ENCODE measurements around the gene ZNF536. TPM values are rescaled to one million over a fixed set of nuclear protein-coding genes. Genes with fewer than 3 reads are reported as not detected.
"Not testable (repeated sequence)": the region's sequence is repeated elsewhere in the genome, so short reads cannot be mapped to it uniquely, and the experiment has no call there.

Gene ZNF536
- total and polyA plus RNA-seq, 12 donors: 2.3 to 10.8 (median 6.4) TPM

GRCh38 chr19:30457484-30457883, 85.3 kb downstream of the ZNF536 start:
- intact Hi-C loops (cut with DNase I): no loop called here
- Histone ChIP-seq H3K27ac (no peak overlapping the region), H3K4me1 (replicated peaks in 1 of 2) (no peaks in the 10 kb centered on the region), H3K27me3 (no peaks in the 10 kb centered on the region), H3K9me3 (replicated peaks in 1 of 3) (no peaks in the 10 kb centered on the region), H3K4me3 (no peak overlapping the region), H3K36me3 (replicated peaks in 1 of 2) (no peaks in the 10 kb centered on the region)
- TF ChIP-seq, protein P1, sequence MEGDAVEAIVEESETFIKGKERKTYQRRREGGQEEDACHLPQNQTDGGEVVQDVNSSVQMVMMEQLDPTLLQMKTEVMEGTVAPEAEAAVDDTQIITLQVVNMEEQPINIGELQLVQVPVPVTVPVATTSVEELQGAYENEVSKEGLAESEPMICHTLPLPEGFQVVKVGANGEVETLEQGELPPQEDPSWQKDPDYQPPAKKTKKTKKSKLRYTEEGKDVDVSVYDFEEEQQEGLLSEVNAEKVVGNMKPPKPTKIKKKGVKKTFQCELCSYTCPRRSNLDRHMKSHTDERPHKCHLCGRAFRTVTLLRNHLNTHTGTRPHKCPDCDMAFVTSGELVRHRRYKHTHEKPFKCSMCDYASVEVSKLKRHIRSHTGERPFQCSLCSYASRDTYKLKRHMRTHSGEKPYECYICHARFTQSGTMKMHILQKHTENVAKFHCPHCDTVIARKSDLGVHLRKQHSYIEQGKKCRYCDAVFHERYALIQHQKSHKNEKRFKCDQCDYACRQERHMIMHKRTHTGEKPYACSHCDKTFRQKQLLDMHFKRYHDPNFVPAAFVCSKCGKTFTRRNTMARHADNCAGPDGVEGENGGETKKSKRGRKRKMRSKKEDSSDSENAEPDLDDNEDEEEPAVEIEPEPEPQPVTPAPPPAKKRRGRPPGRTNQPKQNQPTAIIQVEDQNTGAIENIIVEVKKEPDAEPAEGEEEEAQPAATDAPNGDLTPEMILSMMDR (IDR thresholded peaks at IDR 0.05): no peak
- no peak for TF ChIP-seq POLR2A (IDR thresholded peaks at IDR 0.05)
- 62 to 92% (median 80%) methylated on average over 3 to 4 of the region's 4 CpGs for WGBS, 4 donors
- DNase-seq: no peak

GRCh38 chr19:30459859-30460258, 87.7 kb downstream of the ZNF536 start:
- Histone ChIP-seq H3K4me3 (no peak overlapping the region), H3K9me3 (replicated peaks in 1 of 3) (no peaks in the 10 kb centered on the region), H3K27me3 (no peaks in the 10 kb centered on the region), H3K4me1 (replicated peaks in 1 of 2) (no peaks in the 10 kb centered on the region), H3K36me3 (replicated peaks in 1 of 2) (no peaks in the 10 kb centered on the region), H3K27ac (no peak overlapping the region)
- DNase-seq: no peak
- WGBS, 4 donors: 87 to 100% (median 91%) methylated on average over 2 of the region's 2 CpGs
- TF ChIP-seq, protein P1 (IDR thresholded peaks at IDR 0.05): no peak
- TF ChIP-seq POLR2A (IDR thresholded peaks at IDR 0.05): no peak
- intact Hi-C loops (cut with DNase I): no loop called here

GRCh38 chr19:30464162-30464561, 92.0 kb downstream of the ZNF536 start:
- Histone ChIP-seq H3K36me3 (replicated peaks in 1 of 2) (no peaks in the 10 kb centered on the region), H3K4me1 (replicated peaks in 1 of 2) (no peaks in the 10 kb centered on the region), H3K27me3 (no peaks in the 10 kb centered on the region), H3K4me3 (no peak overlapping the region), H3K27ac (no peak overlapping the region), H3K9me3 (replicated peaks in 1 of 3) (no peaks in the 10 kb centered on the region)
- WGBS, 4 donors: 88 to 96% (median 90%) methylated on average over 8 of the region's 8 CpGs
- no peak for DNase-seq
- TF ChIP-seq POLR2A (IDR thresholded peaks at IDR 0.05): no peak
- TF ChIP-seq, protein P1 (IDR thresholded peaks at IDR 0.05): no peak
- intact Hi-C loops (cut with DNase I): no loop called here

DNA sequence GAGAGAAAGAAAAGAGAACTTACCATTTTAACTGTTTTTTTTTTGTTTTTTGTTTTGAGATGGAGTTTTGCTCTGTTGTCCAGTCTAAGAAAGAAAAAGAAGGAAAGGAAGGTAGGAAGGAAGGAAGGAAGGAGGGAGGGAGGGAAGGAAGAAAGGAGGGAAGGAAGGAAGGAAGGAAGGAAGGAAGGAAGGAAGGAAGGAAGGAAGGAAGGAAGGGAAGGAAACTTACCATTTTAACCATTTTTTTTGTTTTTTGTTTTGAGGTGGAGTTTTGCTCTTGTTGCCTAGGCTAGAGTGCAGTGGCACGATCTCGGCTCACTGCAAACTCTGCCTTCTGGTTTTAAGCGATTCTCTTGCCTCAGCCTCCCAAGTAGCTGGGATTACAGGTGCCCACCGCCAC, 94.4 kb downstream of the ZNF536 start:
- H3K4me3 ChIP-seq; H3K36me3 ChIP-seq (replicated peaks in 1 of 2); H3K4me1 ChIP-seq (replicated peaks in 1 of 2); DNase-seq; H3K27ac ChIP-seq; intact Hi-C loops (cut with DNase I); H3K9me3 ChIP-seq (replicated peaks in 1 of 3); H3K27me3 ChIP-seq: not testable (repeated sequence)
- 94 to 98% (median 95%) methylated on average over 4 of the region's 4 CpGs for WGBS, 4 donors

- H3K4me1 ChIP-seq (replicated peaks in 1 of 2): no peaks in the 10 kb centered on the region
- no peak overlapping the region for H3K27ac ChIP-seq
- TF ChIP-seq, protein P1 (IDR thresholded peaks at IDR 0.05): no peak
- TF ChIP-seq POLR2A (IDR thresholded peaks at IDR 0.05): no peak
- intact Hi-C loops (cut with DNase I): no loop called here
- no peak for DNase-seq
- WGBS, 4 donors: 86 to 97% (median 91%) methylated on average over 4 of the region's 4 CpGs
- no peaks in the 10 kb centered on the region for H3K9me3 ChIP-seq (replicated peaks in 1 of 3)
- H3K4me3 ChIP-seq: no peak overlapping the region
- H3K27me3 ChIP-seq: no peaks in the 10 kb centered on the region
- H3K36me3 ChIP-seq (replicated peaks in 1 of 2): no peaks in the 10 kb centered on the region
Observed at GRCh38 chr19:30467239-30467638, 95.1 kb downstream of the ZNF536 start.
